Liver (tissue), 9 donors: ENCODE data around the gene STXBP4. TPM values are rescaled to one million over a fixed set of nuclear protein-coding genes. Genes with fewer than 3 reads are reported as not detected.

Experiments
- DNase-seq: peaks from one replicate; pipeline ENCODE4 v3.0.0-alpha.2; 2017; ENCODE audit warnings: low spot score
- H3K27ac ChIP-seq, 2 donors: one replicate each; pipeline ENCODE4 v1.7.0; 2013; ENCODE audit warnings: inconsistent platforms in 2 of 2, low read length in 2 of 2, control low read depth in 1 of 2, low read depth in 1 of 2, mild to moderate bottlenecking in 1 of 2
- H3K27me3 ChIP-seq, 4 donors: one replicate each; pipeline versions ENCODE4 v1.6.1 to v1.7.0; 2013; ENCODE audit warnings: low read length in 3 of 4, inconsistent platforms in 1 of 4, mild to moderate bottlenecking in 1 of 4, moderate library complexity in 1 of 4; ENCODE audit not compliant: control insufficient read depth in 4 of 4, insufficient read depth in 4 of 4
- H3K36me3 ChIP-seq, 4 donors: one replicate each; pipeline versions ENCODE4 v1.6.1 to v1.7.0; 2013; ENCODE audit warnings: low read length in 3 of 4, mild to moderate bottlenecking in 3 of 4, low read depth in 1 of 4, moderate library complexity in 1 of 4; ENCODE audit not compliant: control insufficient read depth in 4 of 4, insufficient read depth in 3 of 4
- H3K4me1 ChIP-seq, 4 donors: one replicate each; pipeline versions ENCODE4 v1.6.1 to v1.7.0; 2013; ENCODE audit warnings: low read length in 3 of 4, mild to moderate bottlenecking in 3 of 4, moderate library complexity in 1 of 4; ENCODE audit not compliant: control insufficient read depth in 4 of 4, insufficient read depth in 4 of 4
- H3K4me3 ChIP-seq, 3 donors: one replicate each; pipeline versions ENCODE4 v1.6.1 to v1.7.0; 2013; ENCODE audit warnings: low read length in 3 of 3, control low read depth in 1 of 3, low read depth in 1 of 3, mild to moderate bottlenecking in 1 of 3
- H3K9ac ChIP-seq, 2 donors: one replicate each; pipeline ENCODE4 v1.7.0; 2013; ENCODE audit warnings: low read length in 2 of 2, mild to moderate bottlenecking in 2 of 2, moderate library complexity in 2 of 2, control low read depth in 1 of 2, low read depth in 1 of 2
- H3K9me3 ChIP-seq, 4 donors: one replicate each; pipeline versions ENCODE4 v1.6.1 to v1.7.0; 2013; ENCODE audit warnings: low read length in 3 of 4; ENCODE audit not compliant: control insufficient read depth in 4 of 4
- ATF3 ChIP-seq: IDR thresholded peaks from 2 replicates; pipeline ENCODE4 v1.6.1; 2016; ENCODE audit warnings: antibody characterized with exemption
- CTCF ChIP-seq: fragments of 150-350 bp; IDR thresholded peaks from 2 replicates; pipeline ENCODE4 v1.5.1; 2017; ENCODE audit warnings: improper control_type of control experiment, low read depth, low read length; ENCODE audit not compliant: missing input control
- EGR1 ChIP-seq, 2 donors: IDR thresholded peaks; 2 replicates each; pipeline ENCODE4 v1.6.1; 2016 to 2018; ENCODE audit warnings: antibody characterized with exemption in 2 of 2, low read depth in 2 of 2
- FOXA1 ChIP-seq: IDR thresholded peaks from 2 replicates; pipeline ENCODE4 v1.6.1; 2016; ENCODE audit warnings: antibody characterized with exemption
- FOXA2 ChIP-seq: IDR thresholded peaks from 2 replicates; pipeline ENCODE4 v1.6.1; 2016; ENCODE audit warnings: antibody characterized with exemption
- GABPA ChIP-seq, 2 donors: IDR thresholded peaks in 1 of 2; conservative IDR thresholded peaks in 1 of 2; 2 replicates each; pipeline ENCODE4 v1.6.1; 2016; ENCODE audit warnings: antibody characterized with exemption in 2 of 2, mild to moderate bottlenecking in 1 of 2, moderate library complexity in 1 of 2
- HNF4A ChIP-seq, 2 donors: conservative IDR thresholded peaks; 2 replicates each; pipeline ENCODE4 v1.6.1; 2016; ENCODE audit warnings: antibody characterized with exemption in 2 of 2, mild to moderate bottlenecking in 2 of 2
- HNF4G ChIP-seq: IDR thresholded peaks from 2 replicates; pipeline ENCODE4 v1.6.1; 2016; ENCODE audit warnings: antibody characterized with exemption
- JUND ChIP-seq, 2 donors: IDR thresholded peaks; 2 replicates each; pipeline ENCODE4 v1.6.1; 2016; ENCODE audit warnings: antibody characterized with exemption in 2 of 2
- MAX ChIP-seq: IDR thresholded peaks from 2 replicates; pipeline ENCODE4 v1.6.1; 2016; ENCODE audit warnings: antibody characterized with exemption
- RAD21 ChIP-seq, 2 donors: IDR thresholded peaks; 2 replicates each; pipeline ENCODE4 v1.6.1; 2016; ENCODE audit warnings: antibody characterized with exemption in 2 of 2, mild to moderate bottlenecking in 2 of 2
- REST ChIP-seq: IDR thresholded peaks from 2 replicates; pipeline ENCODE4 v1.6.1; 2016; ENCODE audit warnings: antibody characterized with exemption, mild to moderate bottlenecking
- RXRA ChIP-seq, 2 donors: IDR thresholded peaks; 2 replicates each; pipeline ENCODE4 v1.6.1; 2017 to 2018; ENCODE audit warnings: antibody characterized with exemption in 2 of 2, mild to moderate bottlenecking in 1 of 2
- SP1 ChIP-seq: IDR thresholded peaks from 2 replicates; pipeline ENCODE4 v1.6.1; 2018; ENCODE audit warnings: antibody characterized with exemption, mild to moderate bottlenecking
- TAF1 ChIP-seq: conservative IDR thresholded peaks from 2 replicates; pipeline ENCODE4 v1.6.1; 2016; ENCODE audit warnings: antibody characterized with exemption, mild to moderate bottlenecking
- YY1 ChIP-seq: IDR thresholded peaks from 2 replicates; pipeline ENCODE4 v1.6.1; 2016; ENCODE audit warnings: antibody characterized with exemption, mild to moderate bottlenecking
- ZBTB33 ChIP-seq: IDR thresholded peaks from 2 replicates; pipeline ENCODE4 v1.6.1; 2016; ENCODE audit warnings: antibody characterized with exemption
- polyA plus RNA-seq, 2 donors: library from polyadenylated mRNA; stranded (reverse) in 1 of 2; unstranded in 1 of 2; fragments of 200-250 nt in 1 of 2; fragments of >200 nt in 1 of 2; fragmentation: Nextera tagmentation in 1 of 2; extraction: Ambion mirVana in 1 of 2; gene quantifications; one replicate each; pipeline versions ENCODE4 v1.2.1 to v1.2.3, GENCODE V29; 2013 to 2015
- total RNA-seq, 2 donors: library from RNA; depleted of rRNA; stranded (reverse); fragments of >200 nt; gene quantifications; one replicate each; pipeline ENCODE4 v1.2.3, GENCODE V29; 2014
- donor health status: healthy.
- donor health status: healthy.
- donor health status: healthy.
- donor health status: healthy.
- donor health status: healthy.

Gene STXBP4
- total and polyA plus RNA-seq, 4 donors, result 1.5 to 12.6 (median 3.5) TPM

GRCh38 chr17:55144518-55144917, 176.0 kb downstream of the STXBP4 start:
- TF ChIP-seq EGR1 (IDR thresholded peaks at IDR 0.05; ENCODE audit: low read depth in 2 of 2) (no peak), HNF4G (no peak), CTCF (no peak), ZBTB33 (no peak)
- H3K36me3 ChIP-seq, result no peaks in the 10 kb centered on the region
- no peak overlapping the region for H3K9ac ChIP-seq
- H3K4me1 ChIP-seq, result no peaks in the 10 kb centered on the region
- DNase-seq, result no peak
- no peak overlapping the region for H3K4me3 ChIP-seq
- H3K27me3 ChIP-seq, result no peaks in the 10 kb centered on the region
- no peak overlapping the region for H3K27ac ChIP-seq
- H3K9me3 ChIP-seq, result no peaks in the 10 kb centered on the region

GRCh38 chr17:55149485-55149884, 180.9 kb downstream of the STXBP4 start:
- no peaks in the 10 kb centered on the region for H3K36me3 ChIP-seq
- no peak for DNase-seq
- TF ChIP-seq GABPA (IDR thresholded peaks at IDR 0.05 in 1 of 2, conservative IDR thresholded peaks at IDR 0.05 in 1 of 2), result no peak
- TF ChIP-seq SP1, result no peak
- no peak for TF ChIP-seq MAX
- TF ChIP-seq HNF4G, result no peak
- no peak for TF ChIP-seq FOXA1
- TF ChIP-seq TAF1, result no peak
- TF ChIP-seq HNF4A (conservative IDR thresholded peaks at IDR 0.05), result no peak
- no peak for TF ChIP-seq YY1
- TF ChIP-seq EGR1 (IDR thresholded peaks at IDR 0.05; ENCODE audit: low read depth in 2 of 2), result no peak
- TF ChIP-seq ATF3, result no peak
- no peak for TF ChIP-seq ZBTB33
- no peak for TF ChIP-seq JUND (IDR thresholded peaks at IDR 0.05)
- TF ChIP-seq REST, result no peak
- TF ChIP-seq RAD21 (IDR thresholded peaks at IDR 0.05), result no peak
- TF ChIP-seq FOXA2, result no peak
- TF ChIP-seq RXRA (IDR thresholded peaks at IDR 0.05), result no peak
- H3K27me3 ChIP-seq, result no peaks in the 10 kb centered on the region
- no peak overlapping the region for H3K9ac ChIP-seq
- H3K27ac ChIP-seq, result no peak overlapping the region
- H3K4me3 ChIP-seq, result no peak overlapping the region
- H3K9me3 ChIP-seq, result no peaks in the 10 kb centered on the region
- peaks cover 0 to 4% (median 2%) of the 10 kb centered on the region in 4 donors for H3K4me1 ChIP-seq
